ENCODE measurements around the gene TSGA10.

Gene TSGA10

DNA sequence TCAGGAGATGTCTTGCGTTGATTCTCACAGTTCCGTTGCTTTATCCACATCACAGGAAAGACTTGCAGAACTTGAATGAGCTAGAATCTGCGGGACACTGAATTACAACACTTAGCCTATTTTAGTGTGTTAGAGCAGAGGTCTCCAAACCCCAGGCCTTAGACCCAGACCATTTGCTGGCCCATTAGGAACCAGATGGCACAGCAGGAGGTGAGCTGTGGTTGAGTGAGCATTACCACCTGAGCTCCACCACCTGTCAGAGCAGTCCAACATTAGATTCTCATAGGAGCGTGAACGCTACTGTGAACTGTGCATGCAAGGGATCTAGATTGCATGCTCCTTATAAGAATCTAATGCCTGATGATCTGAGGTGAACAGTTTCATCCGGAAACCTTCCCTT is 30.1 kb upstream of the TSGA10 start:
- no peaks in the 10 kb centered on the region for H3K36me3 ChIP-seq (ENCODE audit: insufficient read depth)

DNA sequence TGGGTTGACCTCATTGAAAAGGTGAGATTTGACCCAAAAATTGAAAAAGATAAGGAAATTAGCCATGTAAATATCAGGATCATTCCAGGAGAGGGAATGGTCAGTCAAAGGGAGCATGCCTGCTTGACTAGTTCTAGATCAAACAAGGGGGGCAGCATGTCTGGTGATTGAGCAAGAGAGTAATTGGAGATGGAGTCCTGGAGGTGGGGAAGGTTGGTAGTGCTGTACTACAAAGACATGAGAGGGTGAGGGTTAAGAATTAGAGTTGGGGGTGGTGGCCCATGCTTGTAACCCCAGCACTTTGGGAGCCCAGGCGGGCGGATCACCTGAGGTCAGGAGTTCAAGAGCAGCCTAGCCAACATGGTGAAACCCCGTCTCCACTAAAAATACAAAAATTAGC is 28.3 kb upstream of the TSGA10 start:
- no peak overlapping the region for H3K4me2 ChIP-seq
- TF ChIP-seq, protein P1, sequence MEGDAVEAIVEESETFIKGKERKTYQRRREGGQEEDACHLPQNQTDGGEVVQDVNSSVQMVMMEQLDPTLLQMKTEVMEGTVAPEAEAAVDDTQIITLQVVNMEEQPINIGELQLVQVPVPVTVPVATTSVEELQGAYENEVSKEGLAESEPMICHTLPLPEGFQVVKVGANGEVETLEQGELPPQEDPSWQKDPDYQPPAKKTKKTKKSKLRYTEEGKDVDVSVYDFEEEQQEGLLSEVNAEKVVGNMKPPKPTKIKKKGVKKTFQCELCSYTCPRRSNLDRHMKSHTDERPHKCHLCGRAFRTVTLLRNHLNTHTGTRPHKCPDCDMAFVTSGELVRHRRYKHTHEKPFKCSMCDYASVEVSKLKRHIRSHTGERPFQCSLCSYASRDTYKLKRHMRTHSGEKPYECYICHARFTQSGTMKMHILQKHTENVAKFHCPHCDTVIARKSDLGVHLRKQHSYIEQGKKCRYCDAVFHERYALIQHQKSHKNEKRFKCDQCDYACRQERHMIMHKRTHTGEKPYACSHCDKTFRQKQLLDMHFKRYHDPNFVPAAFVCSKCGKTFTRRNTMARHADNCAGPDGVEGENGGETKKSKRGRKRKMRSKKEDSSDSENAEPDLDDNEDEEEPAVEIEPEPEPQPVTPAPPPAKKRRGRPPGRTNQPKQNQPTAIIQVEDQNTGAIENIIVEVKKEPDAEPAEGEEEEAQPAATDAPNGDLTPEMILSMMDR (conservative IDR thresholded peaks at IDR 0.05; ENCODE audit: low read depth, low read length): no peak
- H3K36me3 ChIP-seq (ENCODE audit: insufficient read depth): no peaks in the 10 kb centered on the region
- no peaks in the 10 kb centered on the region for H4K20me1 ChIP-seq (ENCODE audit: insufficient read depth)
- no peak overlapping the region for H3K27ac ChIP-seq
- H2AFZ ChIP-seq (ENCODE audit: low read depth): no peak overlapping the region
- peaks cover 24% of the 10 kb centered on the region for H3K4me1 ChIP-seq (ENCODE audit: low read depth, poor library complexity, severe bottlenecking)
- H3K27me3 ChIP-seq (ENCODE audit: insufficient read depth, low read depth): no peaks in the 10 kb centered on the region
- peaks cover 70% of the 10 kb centered on the region for H3K79me2 ChIP-seq (ENCODE audit: insufficient read depth, low read depth)
- no peak overlapping the region for H3K9ac ChIP-seq
- no peak overlapping the region for H3K4me3 ChIP-seq (IDR thresholded peaks at IDR 0.05; ENCODE audit: insufficient read depth, low read depth, low read length)

More for the DNA sequence above, 30.1 kb upstream of the TSGA10 start:
- no peak overlapping the region for H2AFZ ChIP-seq (ENCODE audit: low read depth)
- H3K4me3 ChIP-seq (IDR thresholded peaks at IDR 0.05; ENCODE audit: insufficient read depth, low read depth, low read length): no peak overlapping the region
- no peak overlapping the region for H3K4me2 ChIP-seq
- H3K27me3 ChIP-seq (ENCODE audit: insufficient read depth, low read depth): no peaks in the 10 kb centered on the region
- peaks cover 60% of the 10 kb centered on the region for H3K79me2 ChIP-seq (ENCODE audit: insufficient read depth, low read depth)
- H3K27ac ChIP-seq: no peak overlapping the region
- peaks cover 19% of the 10 kb centered on the region for H3K4me1 ChIP-seq (ENCODE audit: low read depth, poor library complexity, severe bottlenecking)
- H3K9ac ChIP-seq: no peak overlapping the region
- TF ChIP-seq, protein P1 (conservative IDR thresholded peaks at IDR 0.05; ENCODE audit: low read depth, low read length): no peak
- no peaks in the 10 kb centered on the region for H4K20me1 ChIP-seq (ENCODE audit: insufficient read depth)

DNA sequence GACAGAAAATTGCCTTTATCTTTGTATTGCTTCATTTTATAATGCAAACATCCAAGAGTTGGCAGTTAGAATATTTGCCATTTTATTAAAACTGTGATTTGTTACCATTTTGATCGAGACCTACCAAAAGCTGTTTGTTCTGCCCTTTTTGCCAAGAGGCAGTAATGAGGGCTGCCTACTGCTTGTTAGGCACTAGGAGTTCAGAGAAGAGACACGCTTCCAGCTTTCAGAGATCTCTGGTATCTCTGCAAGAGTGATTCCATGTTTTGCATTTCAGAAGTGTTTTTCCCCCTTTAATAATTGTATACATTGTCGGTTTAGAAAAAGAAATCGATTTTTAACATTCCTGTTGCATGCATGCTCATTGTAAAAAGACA is 26.9 kb upstream of the TSGA10 start:
- H3K9ac ChIP-seq: peak overlapping the region; percentile 79
- peak overlapping the region; percentile 87 for H3K4me3 ChIP-seq (IDR thresholded peaks at IDR 0.05; ENCODE audit: insufficient read depth, low read depth, low read length)
- no peaks in the 10 kb centered on the region for H4K20me1 ChIP-seq (ENCODE audit: insufficient read depth)
- H3K4me2 ChIP-seq: peak overlapping the region; percentile 100
- peak overlapping the region; percentile 84 for H2AFZ ChIP-seq (ENCODE audit: low read depth)
- peak overlapping the region; percentile 40; the same call in 1 of the 2 replicates for H3K27ac ChIP-seq
- H3K27me3 ChIP-seq (ENCODE audit: insufficient read depth, low read depth): no peaks in the 10 kb centered on the region
- no peaks in the 10 kb centered on the region for H3K36me3 ChIP-seq (ENCODE audit: insufficient read depth)
- TF ChIP-seq, protein P1 (conservative IDR thresholded peaks at IDR 0.05; ENCODE audit: low read depth, low read length): no peak
- H3K4me1 ChIP-seq (ENCODE audit: low read depth, poor library complexity, severe bottlenecking): peaks cover 24% of the 10 kb centered on the region
- H3K79me2 ChIP-seq (ENCODE audit: insufficient read depth, low read depth): peaks cover 70% of the 10 kb centered on the region

DNA sequence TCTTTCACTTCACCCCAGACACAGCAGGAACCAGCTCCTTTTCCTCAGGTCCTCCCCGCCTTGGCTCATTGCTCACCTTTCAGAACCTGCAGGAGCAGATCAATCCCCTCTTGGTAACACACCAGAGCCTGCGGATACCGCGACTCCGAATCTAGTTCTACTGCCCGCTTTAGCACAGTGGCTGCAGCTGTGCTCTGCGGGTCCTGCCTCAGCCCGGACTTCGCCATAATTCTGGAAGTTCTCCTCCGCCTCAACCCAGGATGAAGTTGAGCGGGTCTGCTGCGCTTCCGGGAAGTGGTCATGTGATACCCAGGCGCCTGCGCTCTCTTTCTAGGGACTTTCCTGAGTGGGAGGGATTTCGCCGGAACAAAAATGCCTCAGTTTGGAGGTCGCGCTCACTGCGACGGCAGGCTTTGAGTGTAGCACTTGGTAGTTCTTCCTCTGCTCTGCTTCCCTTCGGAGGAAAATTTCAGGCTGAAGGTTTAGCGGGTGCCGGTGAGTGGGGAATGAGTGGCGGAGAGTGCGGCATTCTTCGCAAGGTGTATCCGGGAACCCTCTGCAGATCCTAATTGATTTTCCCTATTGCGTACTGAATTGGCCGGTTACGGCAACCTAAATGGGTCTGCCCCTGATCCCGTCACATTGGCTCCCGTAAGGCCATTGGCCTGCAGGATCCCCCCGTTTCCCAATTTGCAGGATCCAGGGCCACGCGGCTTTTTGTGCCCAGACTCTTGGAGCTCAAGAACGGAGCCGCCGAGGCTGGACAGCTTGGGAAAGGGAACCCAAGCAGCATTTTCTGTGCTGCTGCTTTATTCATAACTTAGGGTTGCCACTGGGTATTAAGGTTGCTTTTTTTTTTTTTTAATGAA is 26.2 kb upstream of the TSGA10 start, which contains the start of the genes MITD1 and MRPL30:
TSS of gene MITD1 (minus strand) at position 304 of the 869 bp plus-strand sequence. CDS start at position 227, 77 bp downstream.
TSS of gene MRPL30 (plus strand) at position 430 of the 869 bp plus-strand sequence. CDS start 5,020 bp downstream, outside the sequence.
- Histone ChIP-seq H3K79me2 (ENCODE audit: insufficient read depth, low read depth) (peaks cover 65% of the 10 kb centered on the region), H3K4me3 (IDR thresholded peaks at IDR 0.05; ENCODE audit: insufficient read depth, low read depth, low read length) (peak within 1 kb of the TSS; percentile 87), H3K4me1 (ENCODE audit: low read depth, poor library complexity, severe bottlenecking) (peaks cover 24% of the 10 kb centered on the region), H3K36me3 (ENCODE audit: insufficient read depth) (no peaks in the 10 kb centered on the region), H3K9ac (peak within 1 kb of the TSS; percentile 79), H2AFZ (ENCODE audit: low read depth) (peak within 1 kb of the TSS; percentile 84), H3K4me2 (peak within 1 kb of the TSS; percentile 100), H3K27ac (peak within 1 kb of the TSS; percentile 40), H3K27me3 (ENCODE audit: insufficient read depth, low read depth) (no peaks in the 10 kb centered on the region), H4K20me1 (ENCODE audit: insufficient read depth) (no peaks in the 10 kb centered on the region)
- TF ChIP-seq, protein P1 (conservative IDR thresholded peaks at IDR 0.05; ENCODE audit: low read depth, low read length): no peak
